SIG-M5 treated with dmso at 0.1 percent for 504 hours (cell line): ENCODE data around the gene INTS15.

Source experiments
- DNase-seq: peaks from one replicate; lab custom pipeline; 2025; ENCODE audit not compliant: unreplicated experiment; lab: John Stamatoyannopoulos, UW

The INTS15 gene

DNA sequence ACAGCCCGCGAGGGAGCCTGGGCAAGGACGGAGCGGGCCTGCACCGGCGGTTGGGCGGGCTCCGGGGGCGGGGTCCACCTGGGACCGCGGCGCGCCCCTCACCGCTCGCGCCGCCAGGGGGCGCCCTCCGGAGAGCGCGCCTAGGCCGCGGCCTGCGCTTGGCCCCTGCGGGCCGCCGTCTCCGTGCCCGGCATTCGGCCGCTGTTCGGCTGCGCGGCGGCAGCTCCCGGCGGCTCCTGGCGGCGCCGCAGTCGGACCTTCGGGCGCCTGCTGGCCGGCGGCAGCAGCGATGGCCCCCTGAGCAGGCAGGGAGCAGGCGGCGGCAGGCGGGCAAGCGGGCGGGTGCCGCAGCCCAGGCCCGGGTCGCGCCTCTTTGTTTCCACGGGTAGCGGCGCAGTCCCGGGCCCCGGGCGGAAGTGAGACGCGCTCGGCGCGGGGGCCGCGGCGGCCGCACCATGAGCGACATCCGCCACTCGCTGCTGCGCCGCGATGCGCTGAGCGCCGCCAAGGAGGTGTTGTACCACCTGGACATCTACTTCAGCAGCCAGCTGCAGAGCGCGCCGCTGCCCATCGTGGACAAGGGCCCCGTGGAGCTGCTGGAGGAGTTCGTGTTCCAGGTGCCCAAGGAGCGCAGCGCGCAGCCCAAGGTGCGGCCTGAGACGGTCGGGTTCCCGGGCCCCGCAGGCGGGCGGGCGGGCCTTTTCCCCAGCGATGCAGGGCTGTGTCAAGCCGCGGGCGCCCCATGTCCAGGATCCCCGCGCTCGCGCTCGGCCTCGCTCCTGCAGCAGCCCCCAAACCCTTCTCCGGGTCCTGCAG, at the start of gene INTS15:
TSS of gene INTS15 (plus strand) at position 193 of the 816 bp plus-strand sequence. CDS start at position 456, 263 bp downstream.
- DNase-seq: peak; percentile 71

DNA sequence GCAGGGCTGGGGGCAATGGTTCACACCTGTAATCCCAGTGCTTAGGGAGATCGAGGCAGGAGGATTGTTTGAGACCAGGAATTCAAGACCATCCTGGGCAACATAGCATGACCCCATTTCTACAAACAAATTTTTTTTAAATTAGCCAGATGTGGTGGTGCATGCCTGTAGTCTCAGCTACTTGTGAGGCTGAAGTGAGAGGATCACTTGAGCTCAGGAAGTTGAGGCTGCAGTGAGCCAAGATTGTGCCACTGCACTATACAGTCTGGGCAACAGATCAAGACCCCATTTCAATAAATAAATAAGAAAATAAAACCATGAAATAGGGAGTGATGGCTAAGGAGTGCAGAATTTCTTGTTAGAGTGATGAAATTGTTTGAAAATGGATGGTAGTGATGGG, 47.5 kb upstream of the INTS15 start:
- no peak for DNase-seq

DNA sequence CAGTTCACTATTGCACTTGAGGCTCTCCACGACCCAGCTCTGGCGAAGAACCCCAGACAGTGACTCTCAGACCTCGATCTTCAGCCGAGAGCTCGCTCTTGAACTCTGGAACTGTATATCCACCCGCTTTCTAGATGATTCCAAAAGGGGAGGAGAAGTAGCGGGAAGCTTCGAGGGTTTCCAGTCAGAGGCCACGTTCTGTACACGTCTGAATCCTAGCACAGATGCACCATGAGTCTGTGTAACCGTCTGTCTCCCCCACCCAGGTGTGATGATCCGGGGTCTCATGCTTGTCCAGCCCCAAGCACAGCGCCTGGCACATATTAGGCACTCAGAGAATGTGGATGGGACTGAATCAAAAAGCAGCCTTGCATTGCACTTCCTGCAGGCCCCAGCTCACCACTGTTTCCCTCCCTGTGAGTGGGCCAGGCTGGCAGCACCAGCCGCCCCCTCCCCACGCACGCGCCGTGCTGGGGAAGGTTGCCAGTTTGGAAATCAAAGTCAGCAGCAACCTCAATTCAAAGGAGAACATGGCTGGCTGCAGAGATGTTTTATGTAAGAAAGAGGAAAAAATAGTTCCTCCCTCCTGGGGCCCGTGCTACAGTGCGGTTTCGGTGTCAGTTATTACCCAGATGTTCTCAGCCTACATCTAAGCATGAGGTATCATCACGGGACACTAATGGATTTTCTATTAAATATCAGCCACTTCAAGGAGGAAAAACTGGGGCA, 44.3 kb upstream of the INTS15 start:
- peak; percentile 37 for DNase-seq

DNA sequence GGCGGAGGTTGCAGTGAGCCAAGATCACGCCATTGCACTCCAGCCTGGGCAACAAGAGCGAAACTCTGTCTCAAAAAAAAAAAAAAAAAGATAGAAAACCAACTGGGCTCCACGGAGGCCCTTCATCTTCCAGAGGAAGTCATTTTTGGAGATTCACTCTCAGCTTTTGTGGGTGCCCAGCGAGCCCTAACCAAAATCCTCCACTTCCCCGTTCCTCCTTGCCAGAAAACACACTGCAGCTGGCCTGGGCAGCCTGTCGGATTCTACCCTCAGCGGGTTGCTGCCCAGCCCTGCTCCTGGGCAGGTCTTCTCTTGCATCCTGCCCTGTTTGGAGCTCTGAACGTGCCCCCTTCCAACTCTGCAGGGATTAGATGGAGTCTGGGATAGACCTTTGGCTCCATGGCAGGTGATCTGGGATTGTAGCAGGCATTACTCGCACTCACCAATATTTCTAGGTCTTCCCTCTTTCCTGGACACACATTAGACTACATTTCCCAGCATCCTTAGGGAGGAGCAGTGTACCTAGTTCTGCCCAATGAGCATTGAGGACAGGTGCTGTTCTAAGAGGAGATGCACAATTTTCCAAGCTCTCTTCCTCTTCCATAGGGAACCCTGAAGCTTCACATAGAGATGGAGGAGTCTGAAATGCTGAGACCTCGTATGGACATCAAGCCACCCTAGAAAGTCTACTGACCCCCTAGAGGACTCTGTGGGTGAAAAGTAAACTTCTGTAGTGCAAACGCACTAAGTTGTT, 43.1 kb upstream of the INTS15 start:
- DNase-seq: peak; percentile 15

DNA sequence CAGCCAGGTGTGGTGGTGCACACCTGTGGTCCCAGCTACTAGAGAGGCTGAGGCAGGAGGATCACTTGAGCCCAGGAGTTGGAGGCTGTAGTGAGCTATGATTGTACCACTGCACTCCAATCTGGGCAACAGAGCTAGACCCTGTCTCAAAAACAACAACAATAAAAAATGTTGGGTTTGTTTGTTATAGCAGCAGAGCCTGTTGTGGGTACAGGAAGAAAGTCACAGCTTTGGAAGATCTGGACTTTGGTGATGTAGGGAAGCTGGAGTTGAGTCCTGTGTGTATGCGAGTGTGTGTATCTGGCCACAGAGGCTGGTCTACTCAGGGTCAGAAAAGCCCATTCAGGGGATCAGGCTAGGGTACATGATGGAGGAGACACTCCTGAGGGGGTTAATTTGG, 42.4 kb upstream of the INTS15 start:
- DNase-seq: no peak

DNA sequence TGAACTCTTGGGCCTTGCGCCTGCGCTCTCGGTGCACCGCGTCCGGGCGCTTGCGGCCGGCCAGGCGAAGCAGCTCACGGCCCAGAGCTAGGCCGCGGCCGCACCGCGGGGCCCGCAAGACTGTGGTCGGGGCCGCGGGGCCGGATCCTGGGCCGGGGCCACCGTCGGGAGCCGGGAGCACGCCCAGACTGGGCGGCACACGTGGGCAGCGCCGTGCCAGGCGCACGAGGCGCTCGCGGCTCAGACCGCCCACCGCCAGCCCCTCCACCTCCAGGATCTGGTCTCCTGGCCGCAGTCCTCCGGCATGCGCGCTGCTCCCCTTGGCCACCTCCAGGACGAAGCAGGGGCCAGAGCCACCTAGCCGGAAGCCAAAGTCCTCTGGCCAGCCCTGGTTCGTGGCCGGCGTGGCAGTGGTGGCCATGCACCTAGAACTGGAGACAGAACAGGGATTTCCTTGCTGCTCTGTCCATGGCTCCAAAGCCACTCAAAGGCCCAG, 38.8 kb upstream of the INTS15 start, which contains the start of gene GRID2IP:
TSS of gene GRID2IP (minus strand) at position 446 of the 496 bp plus-strand sequence. CDS start at position 421, 25 bp downstream.
- no peak for DNase-seq

DNA sequence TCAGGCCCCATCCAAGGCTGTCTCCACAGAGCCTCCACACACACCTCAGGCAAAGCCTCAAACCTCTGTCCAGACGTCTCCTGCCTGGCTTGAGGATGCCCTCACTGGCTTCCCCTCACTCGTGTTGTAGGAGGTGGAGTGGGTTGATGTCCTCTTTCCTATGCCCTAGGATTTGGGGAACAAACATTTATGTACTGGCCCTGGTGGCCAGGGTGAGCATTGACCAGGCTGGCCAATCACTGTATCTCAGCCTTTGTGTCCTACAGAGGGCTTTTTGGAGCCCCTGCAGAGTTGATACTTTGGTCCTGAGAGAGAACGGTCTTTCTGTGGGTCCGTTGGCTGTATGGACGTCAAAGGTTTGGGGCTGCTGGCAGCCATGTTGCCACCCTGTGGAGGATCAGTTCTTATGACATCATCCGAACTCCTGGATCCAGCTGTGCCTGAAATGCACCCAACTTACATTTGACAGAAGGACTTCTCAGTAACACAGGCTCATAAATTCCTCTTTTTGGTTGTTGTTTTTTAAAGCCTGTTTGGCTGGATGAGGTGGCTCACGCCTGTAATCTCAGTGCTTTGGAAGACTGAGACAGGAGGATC, 36.3 kb upstream of the INTS15 start:
- DNase-seq: no peak

DNA sequence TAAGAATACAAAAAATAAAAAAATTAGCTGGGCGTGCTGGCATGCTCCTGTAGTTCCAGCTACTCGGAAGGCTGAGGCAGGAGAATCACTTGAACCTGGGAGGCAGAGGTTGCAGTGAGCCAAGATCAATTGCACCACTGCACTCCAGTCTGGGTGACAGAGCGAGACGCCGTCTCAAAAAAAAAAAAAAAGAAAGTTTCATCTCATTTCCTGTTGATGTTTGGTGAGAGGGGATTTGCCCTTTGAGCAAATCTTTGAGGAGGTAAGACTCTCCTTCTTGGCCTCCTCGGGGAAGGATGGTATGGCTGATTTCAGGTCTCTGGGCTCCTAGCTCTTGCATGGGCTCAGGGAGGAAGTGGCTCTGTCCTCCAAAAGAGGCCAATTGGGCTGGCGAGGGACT, 35.0 kb upstream of the INTS15 start:
- DNase-seq: no peak

DNA sequence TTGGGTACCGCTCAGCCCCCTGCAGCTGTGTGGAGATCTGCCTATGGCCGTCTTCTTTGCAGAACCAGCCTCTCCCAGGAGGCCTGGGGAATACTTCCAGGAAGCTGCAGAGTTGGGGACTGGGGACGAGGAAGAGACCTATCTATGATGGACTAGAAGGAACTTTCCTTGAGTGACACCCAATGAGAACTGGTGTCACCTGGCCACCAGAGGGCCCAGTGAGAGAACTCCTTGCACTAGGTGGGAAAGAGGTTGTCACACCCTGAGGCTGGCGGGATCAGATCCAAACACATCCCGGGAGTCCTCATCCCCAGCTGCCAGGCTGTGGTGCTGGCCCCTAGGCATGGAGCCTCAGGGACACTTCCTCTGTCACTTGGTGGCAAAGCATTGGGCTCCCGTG, 33.6 kb upstream of the INTS15 start:
- peak; percentile 21 for DNase-seq

DNA sequence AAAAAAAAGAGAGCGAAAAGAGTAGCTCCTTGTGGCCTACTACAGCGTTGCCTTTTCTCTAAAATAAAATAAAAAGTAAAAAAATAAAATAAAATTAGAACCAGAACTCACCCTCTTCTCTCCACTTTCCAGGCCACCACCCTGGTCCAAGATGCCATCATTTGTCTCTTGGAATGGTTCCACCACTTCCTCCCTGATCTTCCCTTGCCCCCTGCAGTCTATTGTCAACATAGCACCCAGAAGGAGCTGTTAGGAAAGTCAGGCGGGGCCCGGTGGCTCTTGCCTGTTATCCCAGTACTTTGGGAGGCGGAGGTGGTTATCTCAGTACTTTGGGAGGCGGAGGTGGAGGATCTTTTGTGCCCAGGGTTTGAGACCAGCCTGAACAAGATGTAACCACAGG, 31.0 kb upstream of the INTS15 start:
- peak; percentile 61 for DNase-seq

DNA sequence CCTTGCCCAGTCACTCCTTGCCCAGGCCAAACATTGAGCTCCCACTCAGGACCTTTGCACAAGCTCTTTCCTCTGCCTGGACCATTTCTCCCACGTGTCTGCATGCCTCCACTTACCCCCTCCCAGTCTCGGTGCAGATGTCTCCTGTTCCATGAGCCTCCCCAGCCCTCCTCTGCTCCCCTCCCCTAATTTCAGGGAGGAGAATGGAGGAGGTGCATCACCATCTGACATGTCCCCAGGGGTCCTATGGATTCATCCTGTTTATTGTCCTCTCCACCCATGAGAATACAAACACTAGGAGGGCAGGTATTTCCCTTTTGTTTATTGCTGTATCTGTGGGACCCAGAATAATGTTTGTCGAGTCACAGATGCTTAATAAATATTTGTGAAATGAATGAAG, 29.9 kb upstream of the INTS15 start:
- no peak for DNase-seq

DNA sequence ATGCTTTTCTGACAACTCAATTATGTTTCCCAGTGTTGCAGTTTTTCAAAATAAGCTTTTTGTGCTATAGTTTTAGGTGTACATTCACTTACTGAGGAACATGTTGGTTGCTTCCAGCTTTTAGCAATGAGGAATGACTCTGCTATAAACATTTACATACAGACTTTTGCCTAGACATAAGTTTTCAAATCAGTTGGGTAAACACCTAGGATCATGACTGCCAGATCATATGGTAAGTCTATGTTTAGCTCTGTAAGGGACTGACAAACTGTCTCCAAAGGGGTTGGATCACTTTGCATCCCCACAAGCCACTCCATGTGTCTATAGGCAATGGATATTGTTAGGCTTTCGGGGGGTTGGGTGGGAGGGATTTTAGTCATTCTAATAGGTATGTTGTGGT, 27.7 kb upstream of the INTS15 start:
- DNase-seq: no peak

DNA sequence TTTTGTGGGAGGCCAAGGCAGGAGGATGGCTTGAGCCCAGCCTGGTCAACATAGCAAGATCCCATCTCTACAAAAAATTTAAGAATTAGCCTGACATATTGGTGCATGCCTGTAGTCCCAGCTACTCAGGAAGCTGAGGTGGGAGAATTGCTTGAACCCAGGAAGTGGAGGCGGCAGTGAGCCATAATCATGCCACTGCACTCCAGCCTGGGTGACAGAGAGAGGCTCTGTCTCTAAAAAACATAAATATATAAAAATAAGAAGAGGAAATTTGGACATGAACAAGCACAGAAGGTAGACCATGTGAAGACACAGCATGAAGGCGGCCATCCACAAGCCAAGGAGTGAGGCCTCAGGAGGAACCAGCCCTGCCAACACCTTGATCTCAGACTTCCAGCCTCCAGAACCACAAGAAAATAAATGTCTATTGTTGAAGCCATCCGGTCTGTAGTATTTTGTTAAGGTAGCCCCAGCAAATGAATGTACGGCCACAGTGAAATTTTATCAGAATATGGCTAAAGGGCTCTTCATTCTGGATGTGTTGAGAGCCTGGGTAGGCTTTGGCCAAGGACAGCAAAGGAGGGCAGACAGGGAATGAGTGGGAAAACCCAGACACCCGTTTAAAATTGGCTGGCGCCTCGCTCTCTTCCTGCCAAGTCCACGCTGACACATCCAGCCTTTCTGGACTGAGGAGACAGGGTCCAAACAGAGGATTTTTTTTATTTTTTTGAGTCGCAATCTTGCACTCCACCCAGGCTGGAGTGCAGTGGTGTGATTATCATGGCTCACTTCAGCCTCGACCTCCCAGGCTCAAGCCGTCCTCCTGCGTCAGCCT, 25.7 kb upstream of the INTS15 start:
- DNase-seq: no peak

DNA sequence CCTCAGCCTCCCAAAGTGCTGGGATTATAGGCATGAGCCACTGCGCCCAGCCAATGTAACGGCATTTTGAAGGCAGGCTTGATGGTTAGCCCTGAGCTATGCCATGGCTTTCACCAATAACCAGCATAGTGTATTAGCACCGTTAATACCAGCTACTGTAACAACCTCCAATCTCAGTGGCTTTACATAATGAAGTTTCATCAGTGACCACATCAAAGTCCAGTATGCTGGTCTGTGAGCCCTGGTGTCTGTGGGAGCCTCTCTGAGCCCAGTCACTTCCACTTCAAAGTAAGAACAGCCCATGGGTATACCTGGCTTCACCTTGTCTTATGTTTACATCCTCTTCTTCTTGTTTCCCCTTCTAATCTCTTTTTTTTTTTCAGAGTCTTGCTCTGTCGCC, 24.2 kb upstream of the INTS15 start:
- no peak for DNase-seq

DNA sequence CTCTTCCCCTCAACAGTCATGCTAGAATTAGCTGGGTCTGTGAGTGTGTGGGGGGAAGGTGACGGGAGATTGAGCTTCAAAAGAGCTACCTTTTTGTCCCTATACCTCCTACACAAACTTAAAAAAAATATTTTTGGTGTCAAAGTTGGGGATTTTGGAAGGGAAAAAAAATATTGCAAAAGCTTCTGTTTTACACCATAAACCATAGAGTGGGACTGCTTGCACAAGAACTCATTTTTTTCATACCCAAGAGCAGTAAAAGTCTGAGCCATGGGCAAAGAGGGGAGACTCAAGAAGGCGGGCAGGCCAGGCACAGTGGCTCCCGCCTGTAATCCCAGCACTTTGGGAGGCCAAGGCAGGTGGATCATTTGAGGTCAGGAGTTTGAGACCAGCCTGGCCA, 21.9 kb upstream of the INTS15 start:
- DNase-seq: peak; percentile 18

DNA sequence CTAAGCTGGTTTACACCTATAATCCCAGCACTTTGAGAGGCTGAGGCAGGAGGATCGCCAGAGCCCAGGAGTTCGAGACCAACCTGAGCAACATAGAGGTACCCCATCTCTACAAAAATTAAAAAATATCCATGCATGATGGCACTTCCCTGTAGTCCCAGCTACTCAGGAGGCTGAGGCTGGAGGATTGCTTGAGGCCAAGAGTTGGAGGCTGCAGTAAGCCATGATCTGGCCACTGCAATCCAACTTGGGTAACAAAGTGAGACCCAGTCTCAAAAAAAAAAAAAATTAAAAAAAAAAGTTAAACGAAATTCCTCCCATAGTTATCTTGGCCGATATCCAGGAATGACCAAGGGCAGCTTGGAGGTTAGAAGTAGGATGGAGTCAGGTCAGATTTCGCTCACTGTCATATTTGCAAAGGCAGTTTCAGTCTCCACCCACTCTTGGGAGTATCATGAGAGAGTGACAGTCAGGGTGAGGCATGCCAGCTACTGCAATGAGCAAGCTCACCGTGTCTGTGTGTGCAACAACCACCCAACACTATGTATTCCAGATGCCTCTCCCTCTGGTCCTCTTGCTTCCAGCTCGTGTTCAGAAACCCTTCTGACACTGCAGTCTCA, 18.6 kb upstream of the INTS15 start:
- no peak for DNase-seq

DNA sequence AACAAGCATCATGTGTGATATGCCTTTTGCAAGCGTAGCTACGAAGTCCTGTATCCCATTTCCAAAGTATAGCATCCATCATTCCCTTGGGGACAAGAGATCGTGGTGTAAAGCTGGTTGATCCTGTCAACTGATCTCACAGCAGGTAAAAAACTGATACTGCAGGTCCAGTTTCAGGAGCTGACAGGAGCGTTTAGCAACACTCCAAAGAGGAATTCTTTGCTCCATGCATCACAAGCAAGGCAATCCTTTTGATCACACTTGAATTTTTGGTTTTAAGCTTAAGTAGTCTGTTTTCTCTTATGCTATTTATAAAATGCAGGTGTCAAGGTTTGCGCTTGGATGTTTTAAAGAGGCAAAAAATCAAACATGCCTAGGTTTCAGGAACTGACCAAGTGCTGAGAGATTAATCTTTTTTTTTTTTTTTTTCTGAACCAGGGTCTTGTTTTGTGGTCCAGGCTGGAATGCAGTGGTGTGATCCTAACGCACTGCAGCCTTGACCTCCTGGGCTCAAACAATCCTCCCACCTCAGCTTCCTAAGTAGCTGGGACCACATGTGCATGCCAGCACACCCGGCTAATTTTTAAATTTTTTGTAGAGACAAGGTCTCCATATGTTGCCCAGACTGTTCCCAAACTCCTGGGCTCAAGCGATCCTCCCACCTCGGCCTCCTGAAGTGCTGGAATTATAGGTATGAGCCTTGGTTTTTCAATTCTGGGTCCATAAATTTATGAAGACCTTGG, 14.4 kb upstream of the INTS15 start:
- DNase-seq: no peak

DNA sequence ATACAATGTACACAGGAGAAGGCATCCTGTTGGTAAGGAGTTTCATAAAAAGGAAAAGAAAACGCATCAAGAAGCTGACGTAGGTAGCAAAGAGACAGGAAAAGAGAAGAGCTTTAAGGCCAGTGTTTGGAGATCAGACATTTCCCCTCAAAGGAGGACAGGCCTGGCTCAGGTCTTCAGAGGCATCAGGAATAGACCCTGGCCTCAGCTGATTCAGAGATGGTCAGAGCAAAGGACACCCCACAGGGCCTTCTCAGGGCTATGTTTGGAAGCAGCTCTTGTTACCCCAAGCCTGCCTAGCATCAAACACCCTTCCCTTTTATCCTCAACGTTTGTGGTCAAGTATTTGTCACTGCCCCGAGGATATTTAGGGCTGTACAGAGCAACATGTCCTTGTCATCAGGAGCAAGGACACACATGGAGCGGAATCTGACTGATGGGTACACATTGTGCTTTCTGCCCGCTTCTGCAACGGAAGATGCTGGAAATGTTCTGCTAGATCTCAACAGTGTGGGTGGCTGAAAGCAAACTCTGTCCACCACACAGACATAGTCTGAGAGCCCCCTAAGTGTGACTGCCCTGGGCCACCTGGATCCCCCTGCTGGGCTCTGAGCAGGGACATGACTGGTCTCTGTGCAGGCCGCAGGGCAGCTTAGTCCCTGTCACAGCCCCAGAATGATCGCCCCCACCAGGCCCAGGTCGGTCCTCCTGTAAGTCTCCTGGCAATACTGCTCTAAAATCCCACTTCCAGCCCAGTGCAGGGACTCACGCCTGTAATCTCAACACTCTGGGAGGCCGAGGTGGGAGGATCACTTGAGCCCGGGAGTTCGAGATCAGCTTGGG, 13.6 kb upstream of the INTS15 start:
- no peak for DNase-seq
